HG03342 (cell line): Measurements from ENCODE around the gene DLK1.

Source experiments
- ATAC-seq: cut with Tn5 transposase; IDR thresholded peaks from one replicate; pipeline ENCODE4 v1.9.1; 2021; ENCODE audit warnings: mild to moderate bottlenecking, moderate library complexity; ENCODE audit not compliant: unreplicated experiment

Gene DLK1

GRCh38 chr14:100754020-100754419 lies 27.3 kb downstream of the DLK1 start:
- no peak for ATAC-seq

DNA sequence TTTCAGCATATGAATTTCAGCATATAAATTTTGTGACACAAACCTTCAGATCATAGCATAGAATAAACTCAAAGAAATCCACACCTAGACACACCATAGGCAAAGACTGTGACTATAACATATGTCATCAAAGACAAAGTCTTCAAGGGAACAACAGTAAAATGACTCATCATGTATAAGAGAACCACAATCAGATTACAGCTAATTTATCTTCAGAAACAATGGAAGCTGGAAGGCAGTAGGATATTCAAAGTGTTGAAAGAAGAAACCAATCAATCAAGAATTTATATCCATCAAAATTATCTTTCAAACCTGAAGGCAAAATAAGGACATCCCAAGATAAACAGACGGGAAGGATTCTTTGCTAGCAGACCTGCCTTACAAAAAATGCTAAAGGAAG lies 29.0 kb downstream of the DLK1 start:
- no peak for ATAC-seq

DNA sequence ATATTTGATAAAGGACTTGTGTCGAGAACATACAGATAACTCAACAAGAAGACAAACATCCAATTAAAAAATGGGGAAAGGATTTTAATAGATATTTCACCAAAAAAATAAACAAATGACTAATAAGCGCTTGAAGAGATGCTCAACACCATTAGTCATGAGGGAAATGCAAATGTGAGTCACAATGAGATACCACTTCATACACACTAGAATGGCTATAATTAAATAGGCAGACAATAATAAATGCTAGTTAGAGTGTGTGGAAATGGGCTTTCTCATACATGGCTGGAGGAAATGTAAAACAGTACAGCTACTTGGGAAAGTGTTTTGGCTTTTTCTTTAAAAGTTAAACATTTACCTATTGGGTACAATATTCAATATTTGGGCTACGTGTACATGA lies 34.8 kb downstream of the DLK1 start:
- ATAC-seq: no peak

DNA sequence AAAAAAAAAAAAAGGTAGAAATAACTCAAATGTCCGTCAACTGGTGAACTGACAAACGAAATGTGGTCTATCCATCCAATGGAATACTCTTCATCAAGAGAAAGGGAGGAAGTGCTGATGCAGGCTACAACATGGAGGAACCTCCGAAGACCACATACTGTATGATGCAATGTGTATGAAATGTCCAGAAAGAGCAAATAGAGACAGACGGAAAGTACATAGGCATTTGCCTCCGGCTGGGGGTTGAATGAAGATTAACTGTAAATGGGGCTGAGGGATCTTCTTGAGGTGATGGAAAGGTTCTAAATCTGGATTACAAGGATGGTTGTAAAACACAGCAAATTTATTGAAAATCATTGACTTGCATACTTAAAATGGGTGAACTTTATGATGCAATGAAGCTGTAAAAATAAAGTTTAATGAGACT lies 35.4 kb downstream of the DLK1 start:
- no peak for ATAC-seq

- no peak for ATAC-seq
Observed at GRCh38 chr14:100762901-100763300, 36.2 kb downstream of the DLK1 start.

DNA sequence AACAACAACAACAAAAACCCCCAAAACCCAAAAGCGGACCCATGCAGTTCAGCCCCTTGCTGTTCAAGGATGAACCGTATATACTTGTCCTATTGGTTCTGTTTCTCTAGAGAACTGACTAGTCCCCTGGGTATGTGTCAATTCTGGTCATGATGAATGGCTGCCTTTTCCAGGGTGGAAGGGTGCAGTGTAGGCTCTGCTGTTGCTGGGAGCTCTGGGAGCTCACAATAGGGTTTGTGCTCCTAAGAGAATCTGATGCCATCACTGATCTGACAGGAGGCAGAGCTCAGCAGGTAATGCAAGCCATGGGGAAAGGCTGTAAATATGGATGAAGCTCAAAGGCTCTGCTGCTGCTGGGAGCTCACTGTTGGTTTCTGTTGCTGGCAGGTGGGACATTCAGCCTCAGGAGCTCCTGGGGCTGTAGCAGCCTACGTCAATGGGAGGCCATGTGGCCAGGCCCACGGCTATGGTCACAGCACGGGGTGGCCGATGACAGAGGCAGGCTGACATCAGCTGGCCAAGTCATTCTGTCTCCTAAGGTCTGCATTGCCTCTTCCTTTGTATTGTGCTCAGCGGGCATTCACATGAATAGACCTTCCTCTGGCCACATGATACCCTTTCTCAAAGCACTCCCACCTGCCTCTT lies 37.9 kb downstream of the DLK1 start:
- no peak for ATAC-seq

- no peak for ATAC-seq
Observed at GRCh38 chr14:100765296-100765695, 38.6 kb downstream of the DLK1 start.

GRCh38 chr14:100765991-100766390 lies 39.3 kb downstream of the DLK1 start:
- no peak for ATAC-seq

GRCh38 chr14:100767003-100767787 lies 40.5 kb downstream of the DLK1 start:
- ATAC-seq: no peak

DNA sequence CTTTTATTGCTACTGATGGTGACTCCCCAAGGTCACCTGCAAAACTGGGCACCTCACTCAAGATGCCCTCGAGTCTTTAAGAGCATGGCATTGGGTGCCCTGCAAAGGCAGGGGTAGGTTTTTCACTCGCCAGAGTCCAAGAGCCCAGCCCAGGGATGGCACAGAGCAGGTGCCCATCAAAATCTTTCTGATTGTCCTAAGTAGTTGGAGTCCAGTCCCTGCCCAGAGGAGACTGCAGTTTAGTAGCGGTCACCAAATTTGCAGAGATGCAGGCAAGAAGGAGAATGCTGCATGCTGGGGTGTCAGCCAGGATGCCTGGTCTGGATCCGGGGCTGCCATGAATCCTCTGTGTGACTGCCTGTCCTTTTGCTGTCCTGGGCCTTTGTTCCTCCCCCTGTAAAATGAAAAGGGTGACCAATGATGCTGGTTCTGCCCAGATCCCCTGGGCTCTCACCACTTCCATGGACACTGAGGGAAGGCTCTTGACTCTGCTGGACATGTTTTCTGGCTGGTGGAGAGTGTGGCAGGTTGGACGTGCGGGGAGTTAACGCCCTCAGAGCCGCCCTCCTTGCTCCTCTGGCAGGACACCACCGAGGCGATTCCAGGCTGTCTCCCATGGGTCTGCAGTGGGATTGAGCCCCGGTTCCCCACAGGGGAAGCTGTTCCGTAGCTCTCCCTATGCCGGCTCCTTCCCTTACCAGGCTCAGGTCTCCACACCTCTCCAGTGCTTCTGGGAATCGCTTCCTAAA lies 41.3 kb downstream of the DLK1 start:
- ATAC-seq: no peak

- ATAC-seq: no peak
Observed at GRCh38 chr14:100769035-100769939, 42.6 kb downstream of the DLK1 start.

DNA sequence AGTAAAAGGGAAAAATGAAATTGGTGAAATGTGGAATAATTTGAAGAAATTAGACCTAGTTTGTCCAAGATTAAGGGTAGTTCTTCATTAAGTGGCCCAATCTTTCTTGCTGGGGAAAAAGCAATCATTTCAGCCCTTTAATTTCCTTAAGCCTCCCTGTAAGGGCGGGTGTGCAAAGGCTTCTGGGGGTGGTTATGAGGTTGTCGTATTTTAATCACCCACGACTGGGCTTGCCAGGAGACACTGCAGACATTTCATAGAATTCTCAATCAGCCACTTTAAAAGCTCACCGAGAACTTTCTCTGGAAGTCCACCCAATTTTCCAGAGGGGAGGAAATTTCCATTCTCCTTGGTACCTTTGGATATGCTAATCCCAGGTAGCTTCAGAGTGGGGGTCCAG lies 43.4 kb downstream of the DLK1 start:
- ATAC-seq: no peak

GRCh38 chr14:100770605-100771120 lies 44.0 kb downstream of the DLK1 start:
- no peak for ATAC-seq

- ATAC-seq: no peak
Observed at GRCh38 chr14:100771121-100771800, 44.6 kb downstream of the DLK1 start.

DNA sequence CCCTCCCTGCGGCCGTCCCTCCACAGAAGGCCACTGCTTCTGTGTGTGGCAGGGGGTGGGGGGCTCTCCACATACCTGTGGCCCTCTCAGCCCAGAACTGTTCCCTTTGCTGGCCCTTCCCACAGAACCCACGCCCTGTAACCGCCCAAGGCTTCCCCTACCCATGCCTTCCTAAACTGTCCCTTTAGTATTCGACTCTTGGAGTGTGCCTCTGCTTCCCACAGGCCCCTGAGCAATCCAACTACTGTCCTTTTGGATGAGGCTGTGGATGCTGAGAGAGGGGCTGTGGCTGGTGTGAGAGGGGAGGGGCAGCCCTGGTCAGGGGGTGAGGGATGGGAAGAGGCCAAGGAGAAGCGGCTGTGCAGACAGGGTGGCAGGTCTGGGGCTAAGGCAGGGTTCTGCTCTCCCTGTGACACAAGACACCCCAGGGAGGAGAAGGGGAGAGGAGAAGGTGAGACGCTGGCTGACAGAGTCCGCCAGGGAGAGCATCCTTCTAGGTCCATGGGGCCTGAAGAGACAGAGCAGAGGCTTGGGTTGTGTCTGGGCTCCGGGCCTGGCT lies 46.0 kb downstream of the DLK1 start:
- ATAC-seq: no peak

DNA sequence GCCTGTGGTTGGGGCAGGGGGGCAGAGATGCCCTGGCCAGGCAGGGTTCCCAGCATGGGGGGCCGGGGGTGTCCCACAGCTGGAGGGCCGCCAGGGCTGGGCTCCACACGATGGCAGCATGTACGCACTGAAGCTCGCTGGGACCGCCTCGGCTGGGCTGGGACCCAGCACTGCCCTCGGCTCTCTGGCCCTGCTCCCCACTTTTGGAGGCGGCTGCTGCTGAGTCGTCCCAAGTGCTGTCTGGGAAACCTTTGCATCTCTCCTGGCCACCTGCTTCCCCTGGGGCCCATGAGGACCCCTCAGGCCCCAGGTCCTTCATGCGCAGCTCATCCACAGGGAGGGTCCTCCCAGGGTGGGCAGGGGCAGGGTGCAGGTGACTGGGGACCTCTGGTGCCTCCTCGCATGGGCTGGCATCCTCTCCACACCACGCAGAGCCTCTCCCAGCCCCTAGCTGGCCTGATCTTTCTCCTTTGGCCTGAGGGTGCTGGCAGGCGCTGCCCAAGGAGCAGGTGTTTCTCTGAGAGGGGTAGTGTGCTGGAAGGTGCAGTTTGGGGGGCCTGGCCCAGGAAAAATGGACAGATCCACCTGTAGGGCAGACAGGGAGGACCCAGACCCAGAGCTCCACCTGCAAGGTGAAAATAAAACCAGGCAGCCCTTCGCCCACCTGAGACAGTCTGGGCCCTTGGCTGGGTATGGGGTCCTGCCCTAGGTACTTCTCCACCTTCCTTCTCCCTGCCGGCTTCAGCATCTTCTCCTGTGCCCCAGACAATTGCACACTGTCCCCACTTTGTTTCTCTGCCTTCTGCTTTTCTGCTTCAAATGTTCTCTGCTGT lies 46.9 kb downstream of the DLK1 start:
- no peak for ATAC-seq

- ATAC-seq: no peak
Observed at GRCh38 chr14:100774164-100774537, 47.5 kb downstream of the DLK1 start.

DNA sequence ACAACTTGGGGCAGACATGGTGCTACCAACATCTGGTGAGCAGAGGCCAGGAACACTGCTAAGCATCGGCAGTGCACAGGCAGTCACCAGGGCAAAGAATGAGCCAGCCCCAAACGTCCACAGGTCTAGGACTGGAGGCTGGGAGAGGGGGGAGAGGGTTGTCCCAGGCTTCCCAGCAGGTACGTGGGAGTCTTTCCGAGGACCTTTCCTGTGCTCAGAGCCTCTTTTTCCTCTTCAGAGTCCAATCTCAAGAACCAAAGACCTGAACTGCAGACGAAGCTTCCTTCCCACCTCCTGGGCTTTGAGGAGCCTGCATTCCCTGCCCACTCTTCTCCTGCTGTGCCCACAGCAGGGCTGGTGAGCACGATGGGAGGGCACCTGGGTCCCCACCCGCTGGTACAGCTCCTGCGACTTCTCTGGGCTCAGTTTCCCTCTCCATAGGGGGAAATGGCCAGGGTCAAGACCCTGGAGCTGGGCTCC lies 48.7 kb downstream of the DLK1 start:
- no peak for ATAC-seq
